K562 (cell line): ENCODE data around the gene MMEL1. TPM values are rescaled to one million over a fixed set of nuclear protein-coding genes. Genes with fewer than 3 reads are reported as not detected.
"Not testable (repeated sequence)": the region's sequence is repeated elsewhere in the genome, so short reads cannot be mapped to it uniquely, and the experiment has no call there.

Experiments used
- ATAC-seq: fragments of 200-7000 bp; cut with Tn5 transposase; 3 replicates; pipeline ENCODE4 v1.9.1; 2020; ENCODE audit warnings: moderate library complexity
- BruUV-seq: library from RNA; stranded (reverse); fragments of 400-500 nt; replicated peaks from 2 replicates; lab custom pipeline; 2021; lab: Mats Ljungman, UMichigan
- CTCF ChIA-PET: fragments of 300-600 bp; formaldehyde crosslinking; extraction: SDS; loops from one replicate; lab custom pipeline; 2021; ENCODE audit warnings: low intra/inter-chr PET ratio; lab: Yijun Ruan, JAX
- POLR2A ChIA-PET: fragments of 300-600, 350-650 bp; sonication (Branson Sonifier 250); formaldehyde crosslinking; extraction: SDS; loops from one replicate; lab custom pipeline; 2021; ENCODE audit warnings: antibody characterized with exemption, inconsistent platforms; lab: Yijun Ruan, JAX
- DNase-seq, 4 experiments: peaks; one replicate each; pipeline versions ENCODE4 v3.0.0 to v3.0.0-alpha.2; 2011 to 2018; ENCODE audit warnings: low spot score in 3 of 4, mixed read lengths in 3 of 4; ENCODE audit errors: extremely low read depth in 1 of 4
- FAIRE-seq: peaks from 2 replicates; lab custom pipeline; 2011; peaks lifted over from hg19 to GRCh38; lab: Jason Lieb, UNC
- H2AFZ ChIP-seq: 2 replicates; pipeline ENCODE4 v1.6.0; 2011; ENCODE audit warnings: low read depth, low read length, control low read depth, inconsistent platforms
- H3K27ac ChIP-seq: fragments of 200-600 bp; 3 replicates; pipeline ENCODE4 v1.8.0; 2011; ENCODE audit warnings: low read depth, mild to moderate bottlenecking, control low read depth, inconsistent platforms, low read length, moderate library complexity, mixed read lengths; ENCODE audit errors: extremely low read depth
- H3K27me3 ChIP-seq, 2 experiments: fragments of 300-600 bp in 1 of 2; 2 replicates in 1 of 2; 3 replicates in 1 of 2; pipeline versions ENCODE4 v1.6.0 to v1.8.0; 2011; ENCODE audit warnings: inconsistent platforms in 2 of 2, low read length in 2 of 2, mild to moderate bottlenecking in 1 of 2, mixed read lengths in 1 of 2, moderate library complexity in 1 of 2; ENCODE audit not compliant: control insufficient read depth in 2 of 2, insufficient read depth in 2 of 2
- H3K36me3 ChIP-seq: fragments of 300-600 bp; 3 replicates; pipeline ENCODE4 v1.8.0; 2011; ENCODE audit warnings: mild to moderate bottlenecking, low read length, inconsistent platforms; ENCODE audit not compliant: control insufficient read depth, insufficient read depth
- H3K4me1 ChIP-seq, 2 experiments: fragments of 200-600 bp in 1 of 2; replicated peaks in 1 of 2; 2 replicates in 1 of 2; 3 replicates in 1 of 2; pipeline versions ENCODE4 v1.5.1 to v1.8.0; 2011; ENCODE audit warnings: inconsistent platforms in 2 of 2, low read length in 2 of 2, mild to moderate bottlenecking in 1 of 2, mixed read lengths in 1 of 2, moderate library complexity in 1 of 2; ENCODE audit not compliant: control insufficient read depth in 2 of 2, insufficient read depth in 2 of 2
- H3K4me2 ChIP-seq: 2 replicates; pipeline ENCODE4 v1.6.1; 2011; ENCODE audit warnings: low read length, control low read depth, inconsistent platforms, mixed read lengths; ENCODE audit not compliant: insufficient read depth
- H3K4me3 ChIP-seq: fragments of 200-600 bp; sonication (generic), shearing (Covaris generic); 2 replicates; pipeline ENCODE4 v1.5.1; 2016; ENCODE audit warnings: control low read depth, inconsistent platforms
- H3K79me2 ChIP-seq: fragments of 200-600 bp; 3 replicates; pipeline ENCODE4 v1.8.0; 2011; ENCODE audit warnings: low read length, inconsistent platforms; ENCODE audit not compliant: control insufficient read depth, insufficient read depth
- H3K9ac ChIP-seq, 2 experiments: 2 replicates each; pipeline versions ENCODE4 v1.6.0 to v1.6.1; 2011; ENCODE audit warnings: low read depth in 2 of 2, low read length in 2 of 2, control low read depth in 1 of 2, inconsistent platforms in 1 of 2, mild to moderate bottlenecking in 1 of 2, mixed read lengths in 1 of 2; ENCODE audit not compliant: insufficient read depth in 1 of 2
- H3K9me1 ChIP-seq: one replicate; pipeline ENCODE4 v1.6.0; 2011; ENCODE audit warnings: inconsistent platforms, mild to moderate bottlenecking, low read length, moderate library complexity; ENCODE audit not compliant: control insufficient read depth, insufficient read depth
- H3K9me3 ChIP-seq: replicated peaks from 2 replicates; pipeline ENCODE4 v1.5.1; 2011; ENCODE audit warnings: low read depth, low read length, inconsistent platforms; ENCODE audit not compliant: control insufficient read depth, insufficient read depth
- H4K20me1 ChIP-seq: replicated peaks from 2 replicates; pipeline ENCODE4 v1.6.1; 2011; ENCODE audit warnings: low read length, inconsistent platforms, mixed read lengths; ENCODE audit not compliant: control insufficient read depth, insufficient read depth
- CHD1 ChIP-seq: fragments of 200-600 bp; sonication (generic); IDR thresholded peaks from one replicate; pipeline ENCODE4 v1.6.1; 2012; ENCODE audit warnings: mild to moderate bottlenecking, moderate library complexity, low read length, inconsistent platforms
- HDAC6 ChIP-seq: IDR thresholded peaks from 2 replicates; pipeline ENCODE4 v1.6.1; 2012; ENCODE audit warnings: low read depth, mild to moderate bottlenecking, control low read depth, inconsistent platforms, low read length, moderate library complexity
- THAP12 ChIP-seq: fragments of 250-450 bp; sonication (Bioruptor Pico); IDR thresholded peaks from 2 replicates; pipeline ENCODE4 v1.9.0; 2021; ENCODE audit warnings: mild to moderate bottlenecking, inconsistent platforms
- ZNF707 ChIP-seq: fragments of 250-450 bp; sonication (Bioruptor Pico); conservative IDR thresholded peaks from 2 replicates; pipeline ENCODE4 v1.8.0; 2022; ENCODE audit warnings: inconsistent platforms, mild to moderate bottlenecking, moderate library complexity
- WGBS: fragments of 100-300 bp; shearing (Covaris generic); methylation state at CpG from one replicate; pipeline ENCODE4 v1.1.6; 2016; ENCODE audit warnings: low coverage, mixed read lengths; ENCODE audit not compliant: insufficient coverage; ENCODE audit errors: missing lambda C conversion rate; 5-methylcytosine and 5-hydroxymethylcytosine counted together
- in situ Hi-C: fragments of 300-500 bp; cut with MboI; formaldehyde crosslinking; loops from 4 replicates; pipeline ENCODE4 v1.15.0; 2018; ENCODE audit warnings: inconsistent platforms, mixed read lengths
- intact Hi-C: fragments of 100-400 bp; cut with micrococcal nuclease; formaldehyde crosslinking; loops from 2 replicates; pipeline ENCODE4 v1.14.2; 2022
- polyA plus RNA-seq, 8 experiments: library from polyadenylated mRNA; depleted of rRNA in 4 of 8; stranded (reverse) in 5 of 8; unstranded in 3 of 8; fragments of >200 nt; fragmentation: Nextera tagmentation in 2 of 8; fragmentation: Illumina TruSeq in 1 of 8; extraction: Ambion mirVana in 2 of 8; extraction: Trizol in 1 of 8; gene quantifications; 2 replicates each; pipeline versions ENCODE4 v1.2.1 to v1.2.3, GENCODE V29; 2011 to 2014; ENCODE audit warnings: inconsistent platforms in 1 of 8, missing spikeins in 1 of 8
- total RNA-seq, 7 experiments: library from RNA; depleted of rRNA in 6 of 7; stranded (reverse); fragments of >200 nt in 6 of 7; fragmentation: Illumina TruSeq in 2 of 7; extraction: Trizol in 2 of 7; gene quantifications; 2 replicates each; pipeline versions ENCODE4 v1.2.1 to v1.2.3, GENCODE V29; 2011 to 2021; ENCODE audit warnings: low replicate concordance in 1 of 7
- TF ChIP-seq, protein P1 (sequence below): fragments of 250-450 bp; sonication (Bioruptor Pico); IDR thresholded peaks from 2 replicates; pipeline ENCODE4 v1.8.0; 2022; ENCODE audit warnings: inconsistent platforms, mild to moderate bottlenecking, moderate library complexity, borderline replicate concordance

Gene MMEL1
- total and polyA plus RNA-seq, 9 of the 15 experiments (the other 6 are each of a cell fraction or from before 2014, with no cell fraction given) = not detected

DNA sequence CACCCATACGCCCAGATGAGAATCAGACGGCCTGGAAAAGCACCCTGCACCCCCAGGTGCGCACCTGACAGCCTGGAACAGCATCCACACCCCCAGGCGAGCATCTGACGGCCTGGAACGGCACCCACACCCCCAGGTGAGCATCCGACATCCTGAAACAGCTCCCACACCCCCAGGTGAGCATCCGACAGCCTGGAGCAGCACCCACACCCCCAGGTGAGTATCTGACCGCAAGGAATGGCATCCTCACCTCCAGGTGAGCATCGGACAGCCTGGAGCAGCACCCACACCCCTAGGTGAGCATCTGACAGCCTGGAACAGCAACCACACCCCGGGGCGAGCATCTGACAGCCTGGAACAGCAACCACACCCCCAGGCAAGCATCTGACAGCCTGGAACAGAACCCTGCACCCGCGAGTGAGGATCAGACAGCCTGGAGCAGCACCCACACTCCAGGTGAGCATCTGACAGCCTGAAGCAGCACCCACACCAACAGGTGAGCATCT lies 21.7 kb upstream of the MMEL1 start:
- H3K4me3 ChIP-seq, BruUV-seq, ATAC-seq, POLR2A ChIA-PET, CTCF ChIA-PET, H3K36me3 ChIP-seq, H4K20me1 ChIP-seq, H3K9ac ChIP-seq, H2AFZ ChIP-seq, H3K79me2 ChIP-seq, H3K27ac ChIP-seq, DNase-seq, H3K4me2 ChIP-seq, H3K9me1 ChIP-seq, intact Hi-C loops, FAIRE-seq, H3K27me3 ChIP-seq: not testable (repeated sequence)
- in situ Hi-C loops = loop anchor here (5.0 to 10.0 kb wide), 3 partner anchors 43 to 130 kb away; no protein-coding TSS in a partner anchor
- TF ChIP-seq THAP12 (CRISPR knock-in tag) (0 out of 2 replicates have a peak, but pooled peaks have one; percentile 37), HDAC6 (0 out of 2 replicates have a peak, but pooled peaks have one; percentile 38), ZNF707 (0 out of 2 replicates have a peak, but pooled peaks have one; percentile 24), CHD1 (peak; percentile 58)
- TF ChIP-seq, protein P1, sequence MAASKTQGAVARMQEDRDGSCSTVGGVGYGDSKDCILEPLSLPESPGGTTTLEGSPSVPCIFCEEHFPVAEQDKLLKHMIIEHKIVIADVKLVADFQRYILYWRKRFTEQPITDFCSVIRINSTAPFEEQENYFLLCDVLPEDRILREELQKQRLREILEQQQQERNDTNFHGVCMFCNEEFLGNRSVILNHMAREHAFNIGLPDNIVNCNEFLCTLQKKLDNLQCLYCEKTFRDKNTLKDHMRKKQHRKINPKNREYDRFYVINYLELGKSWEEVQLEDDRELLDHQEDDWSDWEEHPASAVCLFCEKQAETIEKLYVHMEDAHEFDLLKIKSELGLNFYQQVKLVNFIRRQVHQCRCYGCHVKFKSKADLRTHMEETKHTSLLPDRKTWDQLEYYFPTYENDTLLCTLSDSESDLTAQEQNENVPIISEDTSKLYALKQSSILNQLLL = 0 out of 2 replicates have a peak, but pooled peaks have one; percentile 18
- Histone ChIP-seq H3K9me3 (peaks cover 26% of the 10 kb centered on the region), H3K4me1 (peaks cover 0 to 25% of the 10 kb centered on the region in 2 experiments; a peak in 1 of 5 replicates)
- 1% methylated on average over 14 of the region's 14 CpGs for WGBS
